Forelimb muscle (tissue), 1 donor: ENCODE results near the gene GAA. TPM values are rescaled to one million over a fixed set of nuclear protein-coding genes. Genes with fewer than 3 reads are reported as not detected.

ENCODE experiments used
- DNase-seq: peaks from one replicate; pipeline ENCODE4 v3.0.0-alpha.2; 2013; ENCODE audit warnings: low read depth
- polyA plus RNA-seq: library from polyadenylated mRNA; unstranded; fragments of 120-200 nt; gene quantifications from one replicate; pipeline ENCODE4 v1.2.1, GENCODE V29; 2013; ENCODE audit not compliant: insufficient read length

Gene GAA
- polyA plus RNA-seq, 1 donor: 33.8 TPM

DNA sequence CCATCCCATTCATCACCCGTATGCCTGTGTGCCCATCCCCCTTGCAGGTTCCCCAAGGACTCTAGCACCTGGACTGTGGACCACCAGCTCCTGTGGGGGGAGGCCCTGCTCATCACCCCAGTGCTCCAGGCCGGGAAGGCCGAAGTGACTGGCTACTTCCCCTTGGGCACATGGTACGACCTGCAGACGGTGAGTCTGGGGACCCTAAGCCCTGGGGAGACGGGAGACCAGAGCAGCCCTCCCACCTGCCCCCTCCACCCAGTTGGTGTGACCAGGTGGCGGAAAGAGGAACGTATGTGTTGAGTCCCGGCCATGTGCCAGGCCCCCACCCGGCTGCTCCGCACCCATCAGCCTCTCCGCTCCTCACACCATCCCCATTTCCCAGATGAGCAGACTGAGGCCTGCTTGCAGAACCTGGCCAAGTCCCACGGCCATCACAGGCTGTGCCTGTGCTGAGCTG is 15.6 kb downstream of the GAA start:
- DNase-seq: no peak

- no peak for DNase-seq
These were observed 16.4 kb downstream of the GAA start for GRCh38 chr17:80117491-80118401.

DNA sequence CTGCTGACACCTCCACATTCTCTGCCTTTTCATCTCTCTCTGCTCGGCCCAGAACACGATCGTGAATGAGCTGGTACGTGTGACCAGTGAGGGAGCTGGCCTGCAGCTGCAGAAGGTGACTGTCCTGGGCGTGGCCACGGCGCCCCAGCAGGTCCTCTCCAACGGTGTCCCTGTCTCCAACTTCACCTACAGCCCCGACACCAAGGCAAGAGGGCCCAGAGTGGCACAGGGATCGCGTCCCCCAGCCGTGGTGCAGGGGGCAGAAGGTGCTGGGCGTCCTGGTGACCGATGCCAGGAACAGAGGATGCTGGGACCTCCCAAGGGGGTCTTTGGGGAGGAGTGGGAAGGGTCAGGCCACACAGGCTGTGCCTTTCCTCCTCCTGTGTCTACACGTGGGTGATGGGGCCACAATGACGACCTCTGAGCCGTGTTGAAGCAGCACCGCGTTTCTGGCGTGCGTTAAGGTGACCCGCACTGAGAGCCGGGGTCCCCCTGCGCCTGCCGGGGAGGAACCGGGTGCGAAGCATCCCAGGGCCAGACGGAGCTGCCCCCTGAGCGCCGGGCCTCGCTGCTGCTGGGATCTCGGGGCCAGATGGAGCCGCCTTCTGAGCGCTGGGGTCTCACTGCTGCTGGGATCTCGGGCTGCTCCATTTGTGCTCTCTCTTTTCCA is 17.4 kb downstream of the GAA start:
- no peak for DNase-seq

DNA sequence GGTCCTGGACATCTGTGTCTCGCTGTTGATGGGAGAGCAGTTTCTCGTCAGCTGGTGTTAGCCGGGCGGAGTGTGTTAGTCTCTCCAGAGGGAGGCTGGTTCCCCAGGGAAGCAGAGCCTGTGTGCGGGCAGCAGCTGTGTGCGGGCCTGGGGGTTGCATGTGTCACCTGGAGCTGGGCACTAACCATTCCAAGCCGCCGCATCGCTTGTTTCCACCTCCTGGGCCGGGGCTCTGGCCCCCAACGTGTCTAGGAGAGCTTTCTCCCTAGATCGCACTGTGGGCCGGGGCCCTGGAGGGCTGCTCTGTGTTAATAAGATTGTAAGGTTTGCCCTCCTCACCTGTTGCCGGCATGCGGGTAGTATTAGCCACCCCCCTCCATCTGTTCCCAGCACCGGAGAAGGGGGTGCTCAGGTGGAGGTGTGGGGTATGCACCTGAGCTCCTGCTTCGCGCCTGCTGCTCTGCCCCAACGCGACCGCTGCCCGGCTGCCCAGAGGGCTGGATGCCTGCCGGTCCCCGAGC is 17.9 kb downstream of the GAA start:
- DNase-seq: no peak

DNA sequence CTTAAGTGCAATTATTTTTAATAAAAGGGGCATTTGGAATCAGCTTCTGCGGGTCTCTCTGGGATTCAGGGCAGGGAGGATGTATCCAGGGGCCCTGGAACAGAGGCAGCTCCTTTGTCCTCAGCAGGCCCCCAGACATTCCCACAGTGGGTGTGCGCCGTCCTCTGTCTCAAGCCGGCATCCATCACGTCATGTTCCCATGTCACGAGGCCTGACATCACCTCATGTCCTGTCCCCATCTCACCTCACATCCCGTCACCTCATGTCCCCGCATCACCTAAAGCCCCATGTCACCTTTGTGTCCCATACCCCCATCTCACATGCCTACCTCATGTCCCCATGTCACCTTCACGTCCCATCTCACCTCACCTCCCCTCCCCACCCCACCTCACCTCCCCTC is 18.5 kb downstream of the GAA start:
- DNase-seq: no peak

- no peak for DNase-seq
These were observed 20.7 kb downstream of the GAA start for GRCh38 chr17:80122026-80122575.

DNA sequence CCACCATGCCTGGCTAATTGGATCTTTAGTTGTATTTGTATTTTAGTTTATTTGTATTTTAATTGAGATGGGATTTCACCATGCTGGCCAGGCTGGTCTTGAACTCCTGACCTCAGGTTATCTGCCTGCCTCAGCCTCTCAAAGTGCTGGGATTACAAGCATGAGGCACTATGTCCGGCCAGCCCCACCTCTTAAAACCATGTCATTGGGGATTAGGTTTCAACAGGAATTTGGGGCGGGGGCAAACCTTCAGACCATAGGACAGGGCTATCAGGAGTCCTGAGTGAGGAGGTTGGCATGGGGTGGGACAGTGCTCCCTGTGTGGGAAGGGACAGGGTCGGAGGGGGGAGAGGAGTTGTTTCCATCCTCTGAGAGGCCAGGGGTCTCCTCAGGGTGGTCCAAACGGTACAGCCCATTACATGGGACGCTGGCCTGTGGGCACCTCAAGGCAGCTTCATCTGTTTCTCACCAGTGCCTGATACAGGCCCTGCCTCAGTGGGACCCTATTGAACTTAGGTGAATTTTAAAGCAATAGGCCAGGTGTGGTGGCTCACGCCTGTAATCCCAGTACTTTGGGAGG is 21.6 kb downstream of the GAA start:
- DNase-seq: no peak

GRCh38 chr17:80123791-80124190 is 22.4 kb downstream of the GAA start:
- DNase-seq: no peak

- no peak for DNase-seq
These were observed 23.1 kb downstream of the GAA start for GRCh38 chr17:80124351-80124981.

GRCh38 chr17:80125656-80126448 is 24.5 kb downstream of the GAA start:
- DNase-seq: no peak

DNA sequence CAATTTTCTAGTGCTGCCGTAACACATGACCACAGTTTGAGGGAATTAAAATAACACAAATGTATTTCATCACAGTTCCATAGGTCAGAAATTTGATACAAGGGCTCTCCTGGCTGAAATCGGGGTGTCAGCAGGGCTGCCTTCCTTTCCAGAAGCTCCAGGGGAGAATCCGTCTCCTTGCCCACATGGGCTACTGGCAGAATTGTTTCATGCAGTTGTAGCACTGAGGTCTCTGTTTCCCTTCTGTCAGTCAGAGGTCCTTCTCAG is 25.0 kb downstream of the GAA start:
- DNase-seq: no peak

GRCh38 chr17:80129006-80129565 is 27.7 kb downstream of the GAA start:
- DNase-seq: no peak

- no peak for DNase-seq
These were observed 29.6 kb downstream of the GAA start for GRCh38 chr17:80130992-80131391.

DNA sequence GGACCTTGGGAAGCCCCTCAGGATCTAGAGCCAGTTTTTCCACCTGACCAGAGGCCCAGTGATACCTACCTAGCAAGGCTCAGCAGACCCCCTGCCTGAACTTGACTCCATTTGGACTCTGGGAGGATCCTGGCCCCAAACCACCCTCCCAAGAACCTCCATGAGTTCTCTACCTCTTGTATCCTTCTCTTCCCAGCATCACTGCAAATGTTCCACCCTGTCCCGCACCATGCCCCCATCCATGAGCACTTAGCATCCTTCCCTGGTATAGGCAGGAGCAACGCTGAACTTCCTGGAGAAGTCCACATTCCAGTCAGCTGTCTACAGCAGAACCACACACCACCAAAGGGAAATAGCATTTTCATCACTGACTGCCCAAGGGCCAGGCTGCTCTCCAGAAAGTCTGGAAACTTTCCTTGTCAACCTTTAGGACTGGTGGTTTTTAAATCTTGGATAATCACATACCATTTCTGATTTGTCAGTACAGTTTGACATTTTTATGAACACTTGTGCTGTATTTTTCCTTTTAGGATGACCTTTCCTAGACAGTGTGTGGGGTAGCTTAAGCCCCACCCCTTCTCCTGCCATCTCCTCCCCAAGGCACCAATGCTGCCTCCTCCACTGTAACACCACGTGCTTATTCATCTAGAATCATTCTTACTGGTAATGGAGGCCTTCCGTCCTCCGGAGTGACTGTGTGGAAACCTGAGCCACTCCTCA is 31.7 kb downstream of the GAA start:
- DNase-seq: no peak

GRCh38 chr17:80133626-80133970 is 32.2 kb downstream of the GAA start:
- no peak for DNase-seq

- no peak for DNase-seq
These were observed 35.8 kb downstream of the GAA start for GRCh38 chr17:80137131-80137530.

GRCh38 chr17:80138856-80139426 is 37.6 kb downstream of the GAA start:
- no peak for DNase-seq

DNA sequence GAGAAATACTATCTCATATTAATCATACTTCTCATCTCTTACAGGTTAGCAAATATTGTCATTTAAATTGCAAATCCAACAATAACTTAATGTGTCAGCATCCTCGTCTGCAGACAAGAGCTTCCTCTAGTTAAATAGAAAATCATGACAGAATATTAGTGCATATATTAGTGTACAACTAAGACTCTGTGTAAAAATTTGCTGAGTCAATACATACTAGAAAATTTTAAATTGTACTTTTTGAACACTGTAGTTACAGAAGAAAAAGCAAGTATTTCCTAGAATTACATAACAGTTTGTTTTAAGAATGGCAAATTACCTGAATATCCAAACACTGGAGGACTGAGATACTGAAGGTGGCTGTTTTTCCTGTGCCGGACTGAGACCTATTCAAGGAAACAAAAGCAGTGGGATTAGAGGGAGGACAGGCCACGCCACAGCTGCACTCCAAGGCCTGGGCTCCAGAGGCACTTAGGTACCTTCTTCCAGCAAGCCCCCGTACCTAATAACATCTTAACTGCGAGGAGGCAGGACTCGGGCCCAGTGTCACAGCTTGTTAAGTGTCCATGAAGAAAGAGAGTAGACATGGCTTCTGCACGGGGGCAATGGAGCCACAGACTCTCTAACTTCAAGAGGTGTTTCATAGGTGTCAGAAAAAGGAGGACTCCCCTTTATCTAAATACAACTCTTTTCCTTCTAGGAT is 40.2 kb downstream of the GAA start:
- no peak for DNase-seq

GRCh38 chr17:80142929-80143328 is 41.5 kb downstream of the GAA start:
- no peak for DNase-seq
